HG03439 (cell line): ENCODE results near the gene USP35.

Source experiments
- ATAC-seq: cut with Tn5 transposase; IDR thresholded peaks from one replicate; pipeline ENCODE4 v1.9.1; 2021; ENCODE audit warnings: mild to moderate bottlenecking, moderate library complexity; ENCODE audit not compliant: unreplicated experiment

The USP35 gene

GRCh38 chr11:78195917-78196560 lies 7.3 kb downstream of the USP35 start:
- ATAC-seq, result no peak

DNA sequence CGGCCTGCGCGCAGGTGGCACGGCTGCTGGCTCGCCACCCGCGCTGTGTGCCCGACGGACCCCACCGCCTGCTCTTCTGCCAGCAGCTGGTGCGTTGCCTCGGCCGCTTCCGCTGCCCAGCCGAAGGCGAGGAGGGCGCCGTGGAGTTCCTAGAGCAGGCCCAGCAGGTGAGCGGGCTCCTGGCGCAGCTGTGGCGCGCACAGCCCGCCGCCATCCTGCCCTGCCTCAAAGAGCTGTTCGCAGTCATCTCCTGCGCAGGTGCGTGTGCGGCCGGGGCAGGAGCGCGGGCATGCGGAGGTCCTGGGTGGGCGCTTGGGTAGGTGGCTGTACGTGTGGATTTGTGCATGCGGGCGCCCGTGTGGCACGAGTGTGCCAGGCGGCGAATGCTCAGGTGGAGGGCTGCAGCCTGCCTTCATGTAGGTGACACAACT lies 8.0 kb downstream of the USP35 start:
- ATAC-seq, result no peak

DNA sequence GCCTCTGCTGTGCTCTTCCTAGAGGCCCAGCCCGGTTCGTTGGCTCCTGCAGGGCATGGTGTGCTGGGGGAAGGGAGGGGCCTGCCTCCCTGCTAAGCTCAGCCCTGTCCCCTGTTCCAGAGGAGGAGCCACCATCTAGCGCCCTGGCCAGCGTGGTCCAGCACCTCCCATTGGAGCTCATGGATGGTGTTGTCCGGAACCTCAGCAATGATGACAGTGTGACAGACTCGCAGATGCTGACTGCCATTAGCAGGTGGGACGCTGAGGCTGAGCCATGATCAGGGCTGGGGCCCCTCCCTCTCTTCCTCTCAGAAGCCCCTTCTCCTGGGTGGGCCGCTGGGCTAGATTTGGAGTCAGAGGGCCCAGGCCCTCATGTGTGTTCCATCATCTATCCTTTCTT lies 9.1 kb downstream of the USP35 start:
- no peak for ATAC-seq

DNA sequence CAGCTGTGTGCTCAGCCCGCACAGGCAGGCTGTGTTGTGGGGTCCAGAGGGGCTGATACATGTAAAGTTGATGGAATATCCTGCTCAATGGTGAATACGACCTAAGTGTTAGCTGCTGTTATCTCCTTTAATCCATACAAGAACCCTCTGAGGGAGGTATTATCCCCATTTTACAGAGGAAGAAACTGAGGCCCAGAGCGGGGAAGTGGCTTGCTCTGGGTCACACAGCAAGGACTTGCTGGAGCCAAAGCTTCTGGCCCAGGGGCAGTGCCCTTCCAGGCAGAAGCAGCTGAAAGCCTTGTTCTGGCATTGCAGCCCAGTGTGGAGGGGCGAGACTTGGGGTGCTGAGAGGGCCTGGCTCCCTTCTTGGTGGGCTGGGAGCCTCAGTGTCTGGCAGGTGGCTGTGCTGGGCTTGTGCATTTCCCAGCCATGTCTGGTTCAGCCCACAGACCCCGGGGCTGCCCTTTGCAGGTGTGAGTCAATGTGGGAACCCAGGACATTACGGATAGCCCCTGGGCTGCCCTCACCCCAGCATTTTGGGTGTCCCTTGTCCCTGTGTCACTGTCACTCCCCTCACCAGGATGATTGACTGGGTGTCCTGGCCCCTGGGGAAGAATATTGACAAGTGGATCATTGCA lies 10.4 kb downstream of the USP35 start:
- no peak for ATAC-seq

DNA sequence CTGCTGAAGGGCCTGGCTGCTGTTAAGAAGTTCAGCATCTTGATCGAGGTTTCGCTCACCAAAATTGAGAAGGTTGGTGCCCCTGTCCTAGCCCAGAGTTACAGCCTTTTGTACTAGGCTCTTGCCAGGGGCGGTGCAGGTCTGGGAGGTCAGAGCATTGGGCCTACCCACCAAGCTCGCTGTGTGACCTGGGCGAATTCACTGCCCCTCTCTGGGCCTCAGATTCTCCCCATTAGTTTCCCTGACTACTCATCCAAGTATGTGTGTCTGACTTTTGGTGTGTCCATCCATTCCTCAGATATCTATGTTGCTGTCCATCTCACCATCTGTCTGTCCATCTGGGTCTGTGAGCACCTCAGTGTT lies 10.9 kb downstream of the USP35 start:
- no peak for ATAC-seq

DNA sequence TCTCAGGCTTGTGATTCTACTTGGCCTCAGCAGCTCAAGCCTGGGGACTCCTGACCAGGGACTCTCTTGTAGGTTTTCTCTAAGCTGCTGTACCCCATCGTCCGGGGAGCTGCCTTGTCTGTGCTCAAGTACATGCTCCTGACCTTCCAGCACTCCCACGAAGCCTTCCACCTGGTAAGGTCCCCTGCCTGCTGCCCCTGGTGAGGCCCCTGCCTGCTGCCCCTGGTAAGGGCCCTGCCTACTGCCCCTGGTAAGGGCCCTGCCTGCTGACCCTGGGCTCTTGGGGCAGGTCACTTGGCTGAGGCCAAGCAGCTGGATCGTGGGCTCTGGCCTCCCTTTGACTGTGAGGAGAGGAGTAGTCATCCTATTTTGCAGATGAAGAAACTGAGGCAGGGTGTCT lies 11.3 kb downstream of the USP35 start:
- ATAC-seq, result no peak

DNA sequence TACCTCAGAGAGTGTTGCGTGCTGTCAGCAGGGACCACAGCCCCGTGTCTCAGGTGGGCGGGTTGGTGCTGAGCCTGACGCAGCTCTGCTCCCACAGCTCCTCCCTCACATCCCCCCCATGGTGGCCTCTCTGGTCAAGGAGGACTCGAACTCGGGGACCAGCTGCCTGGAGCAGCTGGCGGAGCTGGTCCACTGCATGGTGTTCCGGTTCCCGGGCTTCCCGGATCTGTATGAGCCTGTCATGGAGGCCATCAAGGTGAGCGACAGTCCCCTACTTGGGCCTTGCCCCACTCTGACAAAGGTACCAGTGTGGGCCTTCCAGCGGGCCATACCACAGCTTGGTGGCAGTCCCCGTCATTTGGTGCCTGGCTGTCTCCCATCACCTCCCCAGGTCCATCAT lies 11.8 kb downstream of the USP35 start:
- no peak for ATAC-seq

GRCh38 chr11:78201096-78201818 lies 12.5 kb downstream of the USP35 start:
- no peak for ATAC-seq

GRCh38 chr11:78202733-78203167 lies 14.0 kb downstream of the USP35 start:
- no peak for ATAC-seq

GRCh38 chr11:78203184-78203583 lies 14.5 kb downstream of the USP35 start:
- no peak for ATAC-seq

GRCh38 chr11:78205256-78205655 lies 16.5 kb downstream of the USP35 start:
- no peak for ATAC-seq

- no peak for ATAC-seq
These were observed 17.0 kb downstream of the USP35 start for GRCh38 chr11:78205691-78206090.

GRCh38 chr11:78207532-78208256 lies 19.0 kb downstream of the USP35 start:
- ATAC-seq, result no peak

GRCh38 chr11:78208257-78209165 lies 19.8 kb downstream of the USP35 start:
- no peak for ATAC-seq

GRCh38 chr11:78209478-78209877 lies 20.8 kb downstream of the USP35 start:
- ATAC-seq, result no peak

DNA sequence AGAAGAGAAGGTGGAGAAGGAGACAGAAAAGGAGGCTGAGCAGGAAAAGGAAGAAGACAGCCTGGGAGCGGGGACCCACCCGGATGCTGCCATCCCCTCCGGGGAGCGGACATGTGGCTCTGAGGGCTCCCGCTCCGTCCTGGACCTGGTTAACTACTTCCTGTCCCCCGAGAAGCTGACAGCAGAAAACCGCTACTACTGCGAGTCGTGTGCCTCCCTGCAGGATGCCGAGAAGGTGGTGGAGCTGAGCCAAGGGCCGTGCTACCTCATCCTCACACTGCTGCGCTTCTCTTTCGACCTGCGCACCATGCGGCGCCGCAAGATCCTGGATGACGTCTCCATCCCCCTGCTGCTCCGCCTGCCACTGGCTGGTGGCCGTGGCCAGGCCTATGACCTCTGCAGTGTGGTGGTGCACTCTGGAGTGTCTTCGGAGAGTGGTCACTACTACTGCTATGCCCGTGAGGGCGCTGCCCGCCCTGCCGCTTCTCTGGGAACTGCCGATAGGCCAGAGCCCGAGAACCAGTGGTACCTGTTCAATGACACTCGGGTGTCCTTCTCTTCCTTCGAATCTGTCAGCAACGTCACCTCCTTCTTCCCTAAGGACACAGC lies 21.4 kb downstream of the USP35 start:
- no peak for ATAC-seq

GRCh38 chr11:78211565-78211964 lies 22.8 kb downstream of the USP35 start:
- ATAC-seq, result no peak

DNA sequence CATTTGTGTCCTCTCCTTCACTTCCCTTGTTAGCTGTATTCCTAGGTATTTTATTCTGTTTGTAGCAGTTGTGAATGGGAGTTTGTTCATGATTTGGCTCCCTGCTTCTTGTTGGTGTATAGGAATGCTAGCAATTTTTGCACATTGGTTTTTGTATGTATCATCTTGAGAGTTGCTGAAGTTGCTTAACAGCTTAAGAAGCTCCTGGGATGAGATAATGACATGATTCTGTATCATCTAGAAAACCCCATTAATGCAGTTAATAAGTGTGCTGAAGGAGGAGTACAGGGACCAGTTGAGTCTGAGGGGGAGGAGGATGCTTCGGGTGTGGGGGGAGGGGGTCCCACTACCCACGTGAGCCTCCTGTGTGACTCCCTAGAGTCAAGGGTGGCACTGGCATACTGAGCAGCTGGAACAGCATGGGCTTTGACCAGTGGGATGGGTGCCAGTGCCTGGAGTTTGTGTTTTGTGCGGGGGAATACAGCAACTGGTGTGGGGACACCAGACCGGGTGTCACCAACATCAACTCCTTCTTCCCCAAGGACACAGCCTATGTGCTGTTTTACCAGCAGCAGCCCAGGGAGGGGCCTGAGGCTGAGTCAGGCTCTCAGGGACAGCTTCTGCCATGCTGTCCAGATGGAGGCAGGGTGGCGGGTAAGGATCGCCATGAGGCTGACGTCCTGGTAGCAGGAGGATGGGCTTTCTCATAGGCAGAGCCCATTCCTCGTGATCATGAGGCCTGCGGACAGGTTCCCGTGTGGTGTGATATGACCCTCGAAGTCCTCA lies 24.1 kb downstream of the USP35 start:
- ATAC-seq, result no peak
